Parathyroid adenoma (tissue), 2 donors: ENCODE data around the gene CDCP1.

Source experiments
- H2AFZ ChIP-seq: fragments of 300-600 bp; sonication (generic); one replicate; pipeline ENCODE4 v1.7.0; 2017; ENCODE audit warnings: antibody characterized with exemption, mild to moderate bottlenecking
- H3K27ac ChIP-seq: fragments of 300-600 bp; sonication (generic); one replicate; pipeline ENCODE4 v1.7.0; 2017
- H3K27me3 ChIP-seq: fragments of 300-600 bp; sonication (generic); one replicate; pipeline ENCODE4 v1.7.0; 2017; ENCODE audit warnings: low read length; ENCODE audit not compliant: control insufficient read depth, insufficient read depth
- H3K36me3 ChIP-seq: fragments of 300-600 bp; sonication (generic); one replicate; pipeline ENCODE4 v1.7.0; 2017; ENCODE audit warnings: low read length; ENCODE audit not compliant: control insufficient read depth, insufficient read depth
- H3K4me1 ChIP-seq: fragments of 300-600 bp; sonication (generic); one replicate; pipeline ENCODE4 v1.7.0; 2017; ENCODE audit warnings: control low read depth
- H3K4me2 ChIP-seq: fragments of 300-600 bp; sonication (generic); one replicate; pipeline ENCODE4 v1.7.0; 2017; ENCODE audit warnings: low read length
- H3K4me3 ChIP-seq: fragments of 300-600 bp; sonication (generic); one replicate; pipeline ENCODE4 v1.7.0; 2017; ENCODE audit warnings: low read depth, low read length
- H3K79me2 ChIP-seq: fragments of 300-600 bp; sonication (generic); one replicate; pipeline ENCODE4 v1.7.0; 2017; ENCODE audit warnings: control low read depth
- H3K9ac ChIP-seq: fragments of 300-600 bp; sonication (generic); one replicate; pipeline ENCODE4 v1.7.0; 2017; ENCODE audit warnings: mild to moderate bottlenecking
- H3K9me3 ChIP-seq: fragments of 300-600 bp; sonication (generic); one replicate; pipeline ENCODE4 v1.7.0; 2017; ENCODE audit warnings: low read length; ENCODE audit not compliant: control insufficient read depth
- CTCF ChIP-seq: fragments of 300-600 bp; sonication (generic); IDR thresholded peaks from one replicate; pipeline ENCODE4 v1.7.0; 2017; ENCODE audit warnings: antibody characterized with exemption, mild to moderate bottlenecking
- donor health status: primary hyperparathyroidism.

The CDCP1 gene

GRCh38 chr3:45139372-45140140, 6.6 kb downstream of the CDCP1 start:
- Histone ChIP-seq H3K27me3 (no peaks in the 10 kb centered on the region), H2AFZ (no peak overlapping the region), H3K27ac (no peak overlapping the region), H3K36me3 (no peaks in the 10 kb centered on the region), H3K79me2 (no peaks in the 10 kb centered on the region), H3K9ac (no peak overlapping the region), H3K9me3 (no peaks in the 10 kb centered on the region), H3K4me3 (no peak overlapping the region), H3K4me2 (peak overlapping the region; percentile 13), H3K4me1 (peaks cover 11% of the 10 kb centered on the region)
- TF ChIP-seq CTCF: no peak

- no peak overlapping the region for H3K27ac ChIP-seq
- no peak overlapping the region for H3K4me2 ChIP-seq
- no peaks in the 10 kb centered on the region for H3K27me3 ChIP-seq
- H3K36me3 ChIP-seq: no peaks in the 10 kb centered on the region
- no peaks in the 10 kb centered on the region for H3K9me3 ChIP-seq
- H3K79me2 ChIP-seq: no peaks in the 10 kb centered on the region
- no peak overlapping the region for H3K9ac ChIP-seq
- H2AFZ ChIP-seq: no peak overlapping the region
- H3K4me3 ChIP-seq: no peak overlapping the region
- no peak for TF ChIP-seq CTCF
- no peaks in the 10 kb centered on the region for H3K4me1 ChIP-seq
Measured at GRCh38 chr3:45137656-45138181, 8.5 kb downstream of the CDCP1 start.

GRCh38 chr3:45135959-45136358, 10.2 kb downstream of the CDCP1 start:
- Histone ChIP-seq H3K27ac (no peak overlapping the region), H3K27me3 (no peaks in the 10 kb centered on the region), H3K79me2 (no peaks in the 10 kb centered on the region), H2AFZ (no peak overlapping the region), H3K9ac (no peak overlapping the region), H3K4me3 (no peak overlapping the region), H3K36me3 (no peaks in the 10 kb centered on the region), H3K9me3 (no peaks in the 10 kb centered on the region), H3K4me2 (no peak overlapping the region), H3K4me1 (no peaks in the 10 kb centered on the region)
- no peak for TF ChIP-seq CTCF

GRCh38 chr3:45134758-45135521, 11.2 kb downstream of the CDCP1 start:
- Histone ChIP-seq H3K9ac (no peak overlapping the region), H3K27me3 (no peaks in the 10 kb centered on the region), H3K4me1 (no peaks in the 10 kb centered on the region), H3K9me3 (no peaks in the 10 kb centered on the region), H2AFZ (no peak overlapping the region), H3K4me2 (no peak overlapping the region), H3K4me3 (no peak overlapping the region), H3K36me3 (no peaks in the 10 kb centered on the region), H3K79me2 (no peaks in the 10 kb centered on the region), H3K27ac (no peak overlapping the region)
- TF ChIP-seq CTCF: no peak
